MM.1S (cell line): ENCODE results near the gene TLE3.

Source experiments
- CTCF ChIP-seq: fragments of 300-600 bp; sonication (generic); IDR thresholded peaks from 2 replicates; pipeline ENCODE4 v1.5.1; 2016; ENCODE audit warnings: antibody characterized with exemption, low read length, mixed read lengths
- EZH2 ChIP-seq: fragments of 300-600 bp; sonication (generic); optimal IDR thresholded peaks from 2 replicates; pipeline ENCODE3; 2017; ENCODE audit warnings: low read depth, mild to moderate bottlenecking, antibody characterized with exemption, low read length, mixed read lengths
- EZH2phosphoT487 ChIP-seq: fragments of 300-600 bp; sonication (generic); IDR thresholded peaks from 2 replicates; pipeline ENCODE4 v1.6.1; 2018; ENCODE audit warnings: antibody characterized with exemption, low read length

GRCh38 chr15:70014860-70015490 is 82.7 kb downstream of the TLE3 start:
- TF ChIP-seq CTCF: peak; percentile 26
- no peak for TF ChIP-seq EZH2
- no peak for TF ChIP-seq EZH2phosphoT487
